Mesothelial cell of epicardium (in vitro differentiated cells): ENCODE results near the gene RHBDF2. TPM values are rescaled to one million over a fixed set of nuclear protein-coding genes. Genes with fewer than 3 reads are reported as not detected.
A peak's percentile ranks its signal among the peaks of the same experiment; 100 is the strongest.

ENCODE experiments used
- DNase-seq, 2 experiments: peaks; one replicate each; pipeline ENCODE4 v3.0.0; 2021; ENCODE audit warnings: low spot score in 2 of 2; ENCODE audit not compliant: unreplicated experiment in 2 of 2
- H3K27ac Mint-ChIP-seq: 2 replicates; pipeline ENCODE4 v1.8.0; 2021; ENCODE audit warnings: mixed read lengths
- H3K27me3 Mint-ChIP-seq: 2 replicates; pipeline ENCODE4 v1.8.0; 2021; ENCODE audit warnings: low read depth, mixed read lengths
- H3K36me3 Mint-ChIP-seq: 2 replicates; pipeline ENCODE4 v1.8.0; 2021; ENCODE audit warnings: mixed read lengths
- H3K4me1 Mint-ChIP-seq: 2 replicates; pipeline ENCODE4 v1.8.0; 2021; ENCODE audit warnings: mixed read lengths
- H3K4me3 Mint-ChIP-seq: 2 replicates; pipeline ENCODE4 v1.8.0; 2021; ENCODE audit warnings: mild to moderate bottlenecking, moderate library complexity, mixed read lengths
- H3K9me3 Mint-ChIP-seq: 2 replicates; pipeline ENCODE4 v1.8.0; 2021; ENCODE audit warnings: mixed read lengths
- CTCF ChIP-seq: fragments of 200-600 bp; sonication (generic); IDR thresholded peaks from one replicate; pipeline ENCODE4 v1.5.0; 2021; ENCODE audit warnings: antibody characterized with exemption; ENCODE audit not compliant: unreplicated experiment
- total RNA-seq: library from RNA; stranded (reverse); gene quantifications from 3 replicates; pipeline ENCODE4 v1.2.1, GENCODE V29; 2021

RHBDF2 gene
- total RNA-seq, 1 donor from 2014 or later = 21.5 TPM

DNA sequence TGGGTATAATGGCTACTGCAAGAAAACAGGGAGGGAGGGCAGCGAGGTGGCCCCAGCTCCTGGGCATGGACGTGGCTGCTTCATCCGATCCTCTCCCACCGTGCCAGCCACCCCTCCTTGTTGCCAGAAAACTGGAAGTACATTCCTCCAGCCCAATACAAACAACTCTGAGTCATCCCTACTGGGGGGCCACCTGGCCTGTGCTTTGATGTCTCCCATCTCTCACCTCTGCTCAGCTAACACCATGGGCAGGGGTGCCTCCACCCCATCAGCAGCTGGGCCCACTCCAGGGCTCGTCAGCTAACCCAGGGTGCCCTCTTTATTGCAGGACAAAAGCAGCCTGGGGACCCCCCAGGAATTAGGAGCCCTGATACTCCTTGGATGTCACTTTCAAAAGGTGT, 2.0 kb downstream of the RHBDF2 start:
- no peak for DNase-seq
- H3K9me3 Mint-ChIP-seq = no peaks in the 10 kb centered on the region
- H3K4me3 Mint-ChIP-seq = no peak overlapping the region
- no peaks in the 10 kb centered on the region for H3K36me3 Mint-ChIP-seq
- no peak overlapping the region for H3K27ac Mint-ChIP-seq
- H3K4me1 Mint-ChIP-seq = peaks cover 44% of the 10 kb centered on the region
- no peak for TF ChIP-seq CTCF
- peaks cover 5% of the 10 kb centered on the region for H3K27me3 Mint-ChIP-seq

GRCh38 chr17:76498876-76499251, 2.4 kb downstream of the RHBDF2 start:
- Mint-ChIP-seq H3K36me3 (no peaks in the 10 kb centered on the region), H3K27ac (peak overlapping the region; percentile 84), H3K4me1 (peaks cover 44% of the 10 kb centered on the region), H3K9me3 (no peaks in the 10 kb centered on the region), H3K27me3 (peaks cover 5% of the 10 kb centered on the region), H3K4me3 (no peak overlapping the region)
- no peak for TF ChIP-seq CTCF
- no peak for DNase-seq

DNA sequence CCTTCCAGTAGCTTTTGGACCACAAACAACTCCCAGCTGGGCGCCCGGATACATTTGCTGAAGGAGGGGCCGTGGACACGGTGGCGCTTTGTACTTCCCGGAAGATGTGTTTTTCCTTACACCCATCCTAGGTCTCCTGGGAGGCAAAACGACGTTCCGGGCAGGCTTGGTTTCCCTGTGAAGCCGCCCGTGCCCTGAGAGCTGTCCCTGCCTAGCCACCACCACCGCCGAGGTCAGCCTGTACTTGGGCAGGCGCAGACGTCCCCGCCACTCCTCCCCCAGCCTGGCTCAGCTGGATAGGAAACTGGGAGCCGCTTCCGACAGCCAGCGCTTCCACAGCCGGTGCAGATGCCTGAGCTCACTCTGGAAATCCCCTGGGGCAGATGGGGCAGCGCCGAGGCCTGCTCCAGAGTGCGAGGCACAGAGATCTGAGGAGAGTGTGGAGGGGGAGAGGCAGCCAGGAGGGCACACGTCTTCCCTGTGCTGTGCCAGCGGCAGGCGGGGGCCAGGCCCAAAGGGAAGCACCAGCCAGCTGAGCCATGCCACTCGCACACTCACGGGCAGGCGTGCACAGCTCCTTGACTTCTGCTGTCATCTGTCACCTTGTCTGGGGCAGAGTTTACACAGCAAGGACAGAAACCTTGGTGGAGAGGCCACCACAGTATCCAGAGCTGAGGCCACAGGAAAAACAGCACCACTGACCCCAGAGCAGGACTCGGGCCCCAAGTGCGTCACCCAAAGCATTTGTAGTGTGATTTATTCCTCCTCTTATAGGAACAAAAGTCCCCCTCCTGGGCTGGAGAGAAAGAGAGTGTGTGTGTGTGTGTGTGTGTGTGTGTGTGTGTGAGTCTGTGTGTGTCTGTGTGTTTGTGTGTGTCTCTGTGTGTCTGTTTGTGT, 3.0 kb downstream of the RHBDF2 start:
- Mint-ChIP-seq H3K9me3 (no peaks in the 10 kb centered on the region), H3K4me3 (peak overlapping the region; percentile 33), H3K27me3 (peaks cover 5% of the 10 kb centered on the region), H3K36me3 (no peaks in the 10 kb centered on the region), H3K4me1 (peaks cover 45% of the 10 kb centered on the region), H3K27ac (peak overlapping the region; percentile 84)
- peak; percentile 43 to 74 for DNase-seq
- TF ChIP-seq CTCF = no peak

GRCh38 chr17:76497699-76497978, 3.6 kb downstream of the RHBDF2 start:
- H3K4me3 Mint-ChIP-seq = no peak overlapping the region
- no peaks in the 10 kb centered on the region for H3K36me3 Mint-ChIP-seq
- DNase-seq = no peak
- H3K9me3 Mint-ChIP-seq = no peaks in the 10 kb centered on the region
- H3K27ac Mint-ChIP-seq = peak overlapping the region; percentile 84
- no peak for TF ChIP-seq CTCF
- peaks cover 7% of the 10 kb centered on the region for H3K27me3 Mint-ChIP-seq
- H3K4me1 Mint-ChIP-seq = peaks cover 49% of the 10 kb centered on the region

DNA sequence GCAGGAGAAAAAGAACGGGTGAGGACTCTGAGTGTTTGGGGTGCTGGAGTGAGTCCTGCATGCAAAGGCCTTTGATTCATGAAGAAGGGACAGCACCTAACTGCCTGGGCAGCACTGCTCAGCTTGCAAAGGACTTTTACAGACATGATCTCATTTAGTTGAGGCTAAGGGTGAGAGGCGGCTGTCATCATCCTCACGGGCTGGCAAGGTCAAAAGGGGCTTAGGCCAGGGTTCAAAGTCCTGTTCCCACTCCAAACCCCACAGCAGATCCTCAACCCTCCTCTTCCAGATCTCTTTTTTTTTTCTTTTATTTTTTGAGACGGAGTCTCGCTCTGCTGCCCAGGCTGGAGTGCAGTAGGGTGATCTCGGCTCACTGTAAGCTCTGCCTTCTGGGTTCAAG, 4.8 kb downstream of the RHBDF2 start:
- H3K27ac Mint-ChIP-seq = no peak overlapping the region
- no peak for DNase-seq
- H3K9me3 Mint-ChIP-seq = no peaks in the 10 kb centered on the region
- no peaks in the 10 kb centered on the region for H3K36me3 Mint-ChIP-seq
- no peak for TF ChIP-seq CTCF
- H3K27me3 Mint-ChIP-seq = peaks cover 7% of the 10 kb centered on the region
- H3K4me1 Mint-ChIP-seq = peaks cover 46% of the 10 kb centered on the region
- no peak overlapping the region for H3K4me3 Mint-ChIP-seq
